Measurements from ENCODE around the gene DTYMK. TPM values are rescaled to one million over a fixed set of nuclear protein-coding genes. Genes with fewer than 3 reads are reported as not detected.
A peak's percentile ranks its signal among the peaks of the same experiment; 100 is the strongest.

Gene DTYMK
- total RNA-seq, 2 experiments from 2014 or later, result 4.8 to 6.0 TPM

DNA sequence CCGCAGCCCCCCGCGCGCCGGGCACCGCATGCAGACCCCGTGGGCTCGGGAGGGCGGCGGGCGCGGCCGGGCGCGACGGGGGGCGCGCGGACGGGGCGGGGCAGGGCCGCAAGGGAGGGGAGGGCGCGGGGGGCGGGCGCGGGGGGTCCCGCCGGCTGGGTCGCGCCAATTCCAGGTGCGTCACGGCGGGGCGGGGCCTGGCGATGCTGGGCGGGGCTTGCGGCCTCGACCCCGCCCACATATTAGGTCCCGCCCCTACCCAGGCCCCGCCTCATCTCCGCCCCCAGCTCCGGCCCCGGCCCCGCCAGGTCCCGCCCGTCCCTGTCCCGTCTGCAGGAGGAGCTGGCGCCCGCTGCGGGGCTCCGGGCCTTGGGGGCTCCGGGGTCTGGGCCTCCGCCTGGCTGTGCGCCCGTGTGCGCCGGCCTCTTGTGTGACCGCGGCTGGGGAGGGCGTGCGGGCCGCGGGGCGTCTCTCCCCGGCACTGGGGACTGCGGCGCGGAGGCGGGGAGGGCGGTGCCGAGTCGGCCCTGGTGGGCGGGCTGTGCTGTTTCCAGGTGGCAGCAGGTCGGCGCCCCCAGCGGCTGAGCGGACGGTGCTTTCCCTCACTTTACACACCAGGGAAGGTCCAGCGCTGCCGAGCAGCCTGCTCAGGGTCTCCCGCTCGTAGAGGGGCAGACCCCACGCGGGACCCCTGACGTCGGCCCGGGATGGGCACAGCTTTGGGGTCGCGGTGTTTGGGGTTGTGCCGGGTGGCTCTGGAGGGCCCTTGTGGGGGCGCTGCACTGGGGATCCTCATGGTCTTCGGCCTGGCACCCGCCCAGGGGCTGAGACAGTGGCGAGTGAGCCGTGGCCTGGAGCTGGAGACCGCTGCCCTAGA, 15.8 kb upstream of the DTYMK start:
- TF ChIP-seq, protein P1, sequence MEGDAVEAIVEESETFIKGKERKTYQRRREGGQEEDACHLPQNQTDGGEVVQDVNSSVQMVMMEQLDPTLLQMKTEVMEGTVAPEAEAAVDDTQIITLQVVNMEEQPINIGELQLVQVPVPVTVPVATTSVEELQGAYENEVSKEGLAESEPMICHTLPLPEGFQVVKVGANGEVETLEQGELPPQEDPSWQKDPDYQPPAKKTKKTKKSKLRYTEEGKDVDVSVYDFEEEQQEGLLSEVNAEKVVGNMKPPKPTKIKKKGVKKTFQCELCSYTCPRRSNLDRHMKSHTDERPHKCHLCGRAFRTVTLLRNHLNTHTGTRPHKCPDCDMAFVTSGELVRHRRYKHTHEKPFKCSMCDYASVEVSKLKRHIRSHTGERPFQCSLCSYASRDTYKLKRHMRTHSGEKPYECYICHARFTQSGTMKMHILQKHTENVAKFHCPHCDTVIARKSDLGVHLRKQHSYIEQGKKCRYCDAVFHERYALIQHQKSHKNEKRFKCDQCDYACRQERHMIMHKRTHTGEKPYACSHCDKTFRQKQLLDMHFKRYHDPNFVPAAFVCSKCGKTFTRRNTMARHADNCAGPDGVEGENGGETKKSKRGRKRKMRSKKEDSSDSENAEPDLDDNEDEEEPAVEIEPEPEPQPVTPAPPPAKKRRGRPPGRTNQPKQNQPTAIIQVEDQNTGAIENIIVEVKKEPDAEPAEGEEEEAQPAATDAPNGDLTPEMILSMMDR (IDR thresholded peaks at IDR 0.05), result peak; percentile 60
- H3K9me3 Mint-ChIP-seq, result no peaks in the 10 kb centered on the region
- Histone ChIP-seq H3K27ac (ENCODE audit: low read depth in 1 of 2, low read length in 2 of 2) (peak overlapping the region; percentile 34 to 67), H3K4me3 (ENCODE audit: low read length) (peak overlapping the region; percentile 73), H3K27me3 (ENCODE audit: control insufficient read depth in 1 of 2, insufficient read depth in 2 of 2, low read length in 2 of 2) (no peaks in the 10 kb centered on the region), H3K4me1 (ENCODE audit: insufficient read depth, low read length) (peaks cover 28% of the 10 kb centered on the region), H3K36me3 (ENCODE audit: insufficient read depth, low read length) (peaks cover 20% of the 10 kb centered on the region), H3K9me3 (ENCODE audit: control insufficient read depth in 1 of 2, insufficient read depth in 1 of 2, low read length in 2 of 2) (peaks cover 0 to 5% of the 10 kb centered on the region in 2 experiments)
- ATAC-seq (ENCODE audit: poor library complexity), result peak; percentile 73
- intact Hi-C loops (cut with DNase I, micrococcal nuclease), result loop anchor here (1.0 to 10.0 kb wide), 8 partner anchors 32 to 1135 kb away; partner anchors contain the start of genes D2HGDH (in 2 of the 2), ATG4B (in 1 of the 2), FARP2 (in 1 of the 2) and RNPEPL1 (in 1 of the 2)
- H3K27ac Mint-ChIP-seq, result peak overlapping the region; percentile 87
- H3K36me3 Mint-ChIP-seq (ENCODE audit: low read depth), result peaks cover 41% of the 10 kb centered on the region
- peak overlapping the region; percentile 93 for H3K4me3 Mint-ChIP-seq
- no peaks in the 10 kb centered on the region for H3K27me3 Mint-ChIP-seq
- H3K4me1 Mint-ChIP-seq (ENCODE audit: low read depth), result peaks cover 28% of the 10 kb centered on the region
- POLR2A ChIA-PET, result interaction anchor here (0.5 to 8.1 kb wide), 22 partner anchors 10 to 1142 kb away, joined by 3 to 179 read pairs (median 4); partner anchors contain the start of genes ATG4B, D2HGDH, DTYMK and DUSP28
- peak; percentile 81 to 94 (median 84) for DNase-seq
- CTCF ChIA-PET, result interaction anchor here (0.5 to 3.3 kb wide), 11 partner anchors 11 to 176 kb away, joined by 3 to 19 read pairs (median 5); partner anchors contain the start of genes ATG4B, D2HGDH, DTYMK and THAP4

DNA sequence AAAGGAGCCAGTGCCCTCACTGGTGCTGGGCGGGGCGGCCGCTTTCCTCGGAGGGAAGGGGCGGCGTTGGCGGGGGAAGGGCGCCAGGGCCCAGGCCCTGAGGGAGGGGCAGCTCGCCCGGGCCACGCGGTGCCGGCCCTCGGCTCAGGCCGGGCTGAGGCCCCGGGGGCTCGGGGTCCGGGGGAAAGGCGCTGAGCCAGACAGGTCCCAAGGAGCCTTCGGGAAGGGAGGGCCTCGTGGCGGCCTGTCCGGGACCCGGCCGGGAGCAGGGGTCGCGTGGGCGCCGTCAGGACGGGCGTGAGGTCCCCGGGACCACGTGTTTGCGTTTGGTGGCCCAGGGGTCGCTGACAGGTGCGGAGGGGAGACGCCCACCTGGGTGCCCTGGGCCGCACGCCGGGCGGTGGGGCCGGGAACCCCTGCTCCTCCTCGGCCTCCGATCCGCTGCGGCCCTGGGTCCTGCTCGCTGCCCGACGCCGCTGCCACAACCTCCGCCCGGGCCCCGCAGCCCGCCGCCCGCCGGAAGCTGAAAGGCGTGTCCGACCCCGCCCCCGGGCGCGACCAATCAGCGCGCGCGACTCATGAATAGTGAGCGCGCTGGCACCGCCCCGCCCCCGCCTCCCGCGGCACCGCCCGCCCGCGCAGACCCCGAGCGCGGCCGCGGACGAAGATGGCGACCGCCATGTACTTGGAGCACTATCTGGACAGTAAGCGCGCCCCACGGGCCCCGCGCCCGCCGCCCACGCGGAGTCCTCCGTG, 15.0 kb upstream of the DTYMK start, which contains the start of gene ING5:
ING5 (plus strand) TSS at position 641 of the 756 bp plus-strand sequence; CDS start at position 668, 27 bp downstream.
- Histone ChIP-seq H3K27ac (ENCODE audit: low read depth in 1 of 2, low read length in 2 of 2) (peak within 1 kb of the TSS; percentile 34 to 67), H3K27me3 (ENCODE audit: control insufficient read depth in 1 of 2, insufficient read depth in 2 of 2, low read length in 2 of 2) (no peaks in the 10 kb centered on the region), H3K4me1 (ENCODE audit: insufficient read depth, low read length) (peaks cover 28% of the 10 kb centered on the region), H3K36me3 (ENCODE audit: insufficient read depth, low read length) (peaks cover 17% of the 10 kb centered on the region), H3K4me3 (ENCODE audit: low read length) (peak within 1 kb of the TSS; percentile 73), H3K9me3 (ENCODE audit: control insufficient read depth in 1 of 2, insufficient read depth in 1 of 2, low read length in 2 of 2) (no peaks in the 10 kb centered on the region)
- H3K27ac Mint-ChIP-seq, result peak within 1 kb of the TSS; percentile 94
- TF ChIP-seq, protein P1 (IDR thresholded peaks at IDR 0.05), result no peak
- peak; percentile 64 for ATAC-seq (ENCODE audit: poor library complexity)
- peak within 1 kb of the TSS; percentile 98 for H3K4me3 Mint-ChIP-seq
- H3K27me3 Mint-ChIP-seq, result no peaks in the 10 kb centered on the region
- peaks cover 28% of the 10 kb centered on the region for H3K4me1 Mint-ChIP-seq (ENCODE audit: low read depth)
- intact Hi-C loops (cut with DNase I, micrococcal nuclease), result loop anchor here (1.0 to 10.0 kb wide), 10 partner anchors 14 to 1134 kb away; partner anchors contain the start of genes D2HGDH (in 2 of the 2), ATG4B (in 1 of the 2), DTYMK (in 1 of the 2) and FARP2 (in 1 of the 2)
- DNase-seq, result peak; percentile 90 to 98 (median 96)
- H3K9me3 Mint-ChIP-seq, result no peaks in the 10 kb centered on the region
- H3K36me3 Mint-ChIP-seq (ENCODE audit: low read depth), result peaks cover 33% of the 10 kb centered on the region
- ChIA-PET POLR2A (interaction anchor here (0.5 to 8.1 kb wide), 20 partner anchors 9 to 1141 kb away, joined by 3 to 179 read pairs (median 6); partner anchors contain the start of genes ATG4B, D2HGDH, DTYMK and DUSP28), CTCF (interaction anchor here (1.0 to 3.3 kb wide), 9 partner anchors 13 to 91 kb away, joined by 3 to 19 read pairs (median 6); partner anchors contain the start of genes ATG4B, D2HGDH, DTYMK and THAP4)

DNA sequence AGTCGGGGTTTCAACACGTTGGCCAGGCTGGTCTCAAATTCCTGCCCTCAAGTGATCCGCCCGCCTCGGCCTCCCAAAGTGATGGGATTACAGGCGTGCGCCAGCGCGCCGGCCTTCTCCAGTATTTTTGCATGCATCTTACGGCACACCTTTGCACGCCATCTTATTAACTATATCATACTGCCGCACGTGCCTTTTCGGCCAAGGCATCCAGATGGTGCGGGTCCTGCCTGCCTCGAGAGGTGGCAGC, 14.5 kb upstream of the DTYMK start:
- TF ChIP-seq, protein P1 (IDR thresholded peaks at IDR 0.05), result peak; percentile 55
- ChIA-PET CTCF (interaction anchor here (1.0 to 2.7 kb wide), 6 partner anchors 12 to 91 kb away, joined by 3 to 17 read pairs (median 8); partner anchors contain the start of genes ATG4B, DTYMK and THAP4), POLR2A (interaction anchor here (1.0 to 8.1 kb wide), 10 partner anchors 9 to 622 kb away, joined by 3 to 179 read pairs (median 10); partner anchors contain the start of genes ATG4B, D2HGDH, DTYMK and HDLBP)
- ATAC-seq (ENCODE audit: poor library complexity), result no peak
- Histone ChIP-seq H3K4me3 (ENCODE audit: low read length) (peak overlapping the region; percentile 53), H3K4me1 (ENCODE audit: insufficient read depth, low read length) (peaks cover 28% of the 10 kb centered on the region), H3K27ac (ENCODE audit: low read depth in 1 of 2, low read length in 2 of 2) (peak overlapping the region in 1 of 2 donors; percentile 67), H3K36me3 (ENCODE audit: insufficient read depth, low read length) (peaks cover 12% of the 10 kb centered on the region), H3K27me3 (ENCODE audit: control insufficient read depth in 1 of 2, insufficient read depth in 2 of 2, low read length in 2 of 2) (no peaks in the 10 kb centered on the region), H3K9me3 (ENCODE audit: control insufficient read depth in 1 of 2, insufficient read depth in 1 of 2, low read length in 2 of 2) (no peaks in the 10 kb centered on the region)
- no peak for DNase-seq
- peaks cover 28% of the 10 kb centered on the region for H3K4me1 Mint-ChIP-seq (ENCODE audit: low read depth)
- H3K9me3 Mint-ChIP-seq, result no peaks in the 10 kb centered on the region
- no peaks in the 10 kb centered on the region for H3K27me3 Mint-ChIP-seq
- H3K4me3 Mint-ChIP-seq, result peak overlapping the region; percentile 98
- intact Hi-C loops (cut with DNase I, micrococcal nuclease), result loop anchor here (1.0 to 10.0 kb wide), 8 partner anchors 14 to 1134 kb away; partner anchors contain the start of genes ATG4B (in 1 of the 2), DTYMK (in 1 of the 2), FARP2 (in 1 of the 2) and RNPEPL1 (in 1 of the 2)
- peaks cover 28% of the 10 kb centered on the region for H3K36me3 Mint-ChIP-seq (ENCODE audit: low read depth)
- peak overlapping the region; percentile 94 for H3K27ac Mint-ChIP-seq

Measured in CD4-positive, alpha-beta T cell (primary cell).